HK-2 (cell line): Measurements from ENCODE around the gene SHC2.
"Not testable (repeated sequence)": the region's sequence is repeated elsewhere in the genome, so short reads cannot be mapped to it uniquely, and the experiment has no call there.

Experiments used
- DNase-seq: peaks from one replicate; pipeline ENCODE4 v3.0.0-alpha.2; 2018; ENCODE audit not compliant: unreplicated experiment

The SHC2 gene

DNA sequence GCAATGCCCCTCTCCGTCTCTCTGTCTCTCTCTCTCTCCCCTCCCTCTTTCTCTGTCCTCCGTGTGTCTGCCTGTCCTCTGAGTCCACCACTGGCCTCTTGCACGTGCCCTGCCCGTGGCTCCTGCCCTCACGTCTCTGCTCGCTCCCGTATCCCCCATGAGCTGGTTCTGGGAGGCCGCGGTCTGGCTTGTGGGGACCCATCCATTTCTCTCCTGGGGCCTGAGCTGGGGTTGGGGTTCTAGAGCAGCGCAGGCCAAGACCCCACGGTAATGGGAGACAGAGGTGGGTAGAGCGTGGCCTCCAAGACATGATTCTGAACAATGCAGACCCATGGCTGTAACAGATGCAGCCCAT lies 70.9 kb downstream of the SHC2 start:
- DNase-seq, result no peak

DNA sequence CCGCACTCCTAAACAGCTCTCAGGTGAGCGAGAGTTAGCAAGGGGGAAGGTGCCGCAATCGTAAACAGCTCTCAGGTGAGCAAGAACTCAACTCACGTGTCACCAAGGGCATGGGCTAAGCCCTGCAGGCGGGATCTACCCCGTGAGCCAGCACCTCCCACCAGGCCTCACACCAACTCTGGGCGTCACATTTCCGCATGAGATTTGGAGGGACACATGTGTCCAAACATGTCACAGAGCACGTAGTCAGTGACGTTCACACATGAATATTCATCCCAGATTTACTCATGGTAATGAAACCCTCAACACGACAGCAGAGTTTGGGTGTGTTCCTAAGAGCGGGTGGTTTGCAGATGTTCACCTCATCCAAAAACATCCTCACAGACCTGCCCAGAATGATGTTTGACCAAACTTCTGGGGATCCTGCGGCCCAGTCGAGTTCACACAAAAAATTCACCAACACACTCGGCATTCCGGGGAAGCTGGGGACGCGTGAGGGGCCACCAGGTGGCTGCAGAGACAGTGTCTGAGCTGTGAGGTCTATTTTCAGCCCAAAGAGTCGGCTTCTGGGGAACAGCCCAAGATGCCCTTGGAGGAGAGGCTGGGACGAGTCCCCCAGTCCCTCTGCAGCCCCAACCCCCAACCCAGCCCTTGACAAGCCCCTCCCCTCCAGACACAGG lies 71.4 kb downstream of the SHC2 start:
- DNase-seq, result no peak

DNA sequence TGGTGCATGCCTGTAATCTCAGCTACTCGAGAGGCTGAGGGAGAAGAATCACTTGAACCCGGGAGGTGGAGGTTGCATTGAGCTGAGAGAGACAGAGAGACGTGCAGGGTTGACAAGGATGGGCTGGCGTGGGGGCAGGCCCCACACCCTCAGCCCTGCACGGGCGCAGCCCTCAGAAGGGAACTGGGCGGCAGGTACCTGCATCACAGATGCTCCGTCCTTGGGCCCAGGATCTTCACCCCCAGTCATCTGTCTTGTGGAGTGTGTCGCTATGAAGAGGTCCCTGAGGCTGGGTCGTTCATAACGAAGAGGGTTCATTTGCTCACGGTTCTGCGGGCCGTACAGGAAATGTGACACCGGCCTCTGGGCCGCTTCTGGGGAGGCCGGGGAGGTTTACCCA lies 72.1 kb downstream of the SHC2 start:
- DNase-seq, result no peak

- no peak for DNase-seq
Observed at GRCh38 chr19:387777-388176, 73.1 kb downstream of the SHC2 start.

- DNase-seq, result not testable (repeated sequence)
Observed at GRCh38 chr19:386632-387301, 74.1 kb downstream of the SHC2 start.

GRCh38 chr19:386189-386588 lies 74.6 kb downstream of the SHC2 start:
- DNase-seq, result not testable (repeated sequence)

GRCh38 chr19:384799-385169 lies 76.0 kb downstream of the SHC2 start:
- peak; percentile 69 for DNase-seq

GRCh38 chr19:383922-384798 lies 76.7 kb downstream of the SHC2 start:
- DNase-seq, result no peak

GRCh38 chr19:383040-383439 lies 77.8 kb downstream of the SHC2 start:
- DNase-seq, result no peak

DNA sequence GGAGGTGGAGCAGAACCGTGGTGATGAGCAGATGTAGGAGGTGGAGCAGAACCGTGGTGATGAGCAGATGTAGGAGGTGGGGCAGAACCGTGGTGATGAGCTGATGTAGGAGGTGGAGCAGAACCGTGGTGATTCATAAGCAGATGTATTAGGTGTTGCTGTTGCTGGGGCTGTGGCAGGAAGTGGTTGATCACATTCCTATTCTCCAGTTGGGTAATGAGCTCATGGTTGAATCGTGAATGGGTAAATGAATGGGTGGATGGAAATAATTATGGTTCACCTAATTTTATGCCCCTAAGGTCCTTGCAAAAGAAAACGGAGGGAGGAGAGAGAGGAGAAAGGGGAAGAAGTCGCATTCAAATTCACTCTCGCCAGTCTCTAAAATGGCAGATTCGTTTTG lies 78.3 kb downstream of the SHC2 start:
- DNase-seq, result peak; percentile 54

- not testable (repeated sequence) for DNase-seq
Observed at GRCh38 chr19:381901-382300, 78.9 kb downstream of the SHC2 start.

- not testable (repeated sequence) for DNase-seq
Observed at GRCh38 chr19:380618-381219, 80.1 kb downstream of the SHC2 start.

- no peak for DNase-seq
Observed at GRCh38 chr19:379796-380195, 81.0 kb downstream of the SHC2 start.

DNA sequence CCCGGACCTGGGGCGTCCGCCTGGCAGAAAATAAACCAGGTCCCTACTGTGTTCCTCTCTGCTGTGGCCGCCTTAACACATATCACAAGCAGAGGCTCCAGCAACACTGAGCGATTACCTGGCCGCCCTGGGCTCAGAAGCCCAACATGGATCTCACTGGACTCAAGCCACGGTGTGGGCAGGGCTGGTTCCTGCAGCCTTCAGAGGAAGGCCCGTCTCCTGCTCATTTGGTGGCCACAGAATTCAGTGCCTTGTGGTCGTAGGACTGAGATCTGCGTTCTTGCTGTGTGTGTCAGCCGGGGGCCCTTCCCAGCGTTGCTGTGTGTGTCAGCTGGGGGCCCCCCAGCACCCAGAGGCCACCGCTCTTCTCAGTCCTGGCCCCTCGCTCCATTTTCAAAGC lies 82.1 kb downstream of the SHC2 start:
- DNase-seq, result no peak

DNA sequence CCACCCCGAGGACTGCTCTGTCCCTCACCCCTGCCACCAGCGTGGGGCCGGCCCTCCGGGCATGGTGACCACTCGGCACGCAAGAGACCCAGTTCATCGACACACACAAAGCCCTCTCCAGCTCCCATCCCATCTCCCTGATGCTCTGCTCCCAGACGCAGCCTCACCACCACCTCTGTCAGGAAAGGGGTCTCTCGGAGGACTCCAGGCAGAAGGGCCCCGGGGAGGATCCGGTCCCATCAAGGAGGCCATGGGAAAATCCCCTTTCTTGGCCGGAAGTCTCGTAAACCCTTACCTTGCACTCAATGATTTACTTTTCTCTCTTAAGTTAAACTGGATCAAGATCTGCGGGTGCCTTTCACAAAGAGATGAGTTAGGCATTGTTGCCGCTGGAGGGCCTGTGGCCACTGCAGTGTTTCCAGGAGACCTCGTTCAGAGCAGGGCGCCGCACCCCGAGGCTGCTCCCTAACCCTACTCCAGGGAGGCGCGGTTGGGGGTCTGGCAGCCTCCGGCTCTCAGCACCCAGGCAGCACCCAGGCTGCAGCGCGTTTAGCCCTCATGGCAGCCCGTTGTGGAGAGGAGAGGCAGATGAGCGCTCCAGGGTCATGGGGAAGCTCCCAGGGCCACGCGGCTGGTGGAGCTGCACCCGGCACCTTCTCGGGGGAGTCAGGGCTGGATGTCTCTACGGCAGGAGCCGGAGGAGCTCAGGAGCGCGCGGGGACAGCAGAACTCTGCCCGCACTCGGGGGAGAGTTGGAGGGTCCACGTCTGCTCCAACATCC lies 82.8 kb downstream of the SHC2 start:
- DNase-seq, result peak; percentile 54

DNA sequence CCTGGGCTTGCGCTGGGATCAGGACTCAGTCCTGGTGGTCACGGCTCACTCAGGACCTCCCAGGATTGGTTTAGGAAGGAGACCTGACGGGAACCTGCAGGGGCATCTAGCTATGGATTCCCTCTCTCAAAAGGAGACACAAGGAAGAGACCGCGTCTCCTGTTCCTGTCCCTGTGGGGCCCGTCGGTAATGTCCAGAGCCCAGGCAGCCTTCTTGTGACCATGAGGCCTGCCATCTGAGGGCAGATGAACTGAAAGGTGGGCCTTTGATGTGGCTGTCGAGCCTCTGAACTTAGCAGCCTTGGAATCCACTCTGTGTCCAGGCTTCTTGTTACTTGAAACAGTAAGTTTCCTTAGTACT lies 84.7 kb downstream of the SHC2 start:
- DNase-seq, result no peak

DNA sequence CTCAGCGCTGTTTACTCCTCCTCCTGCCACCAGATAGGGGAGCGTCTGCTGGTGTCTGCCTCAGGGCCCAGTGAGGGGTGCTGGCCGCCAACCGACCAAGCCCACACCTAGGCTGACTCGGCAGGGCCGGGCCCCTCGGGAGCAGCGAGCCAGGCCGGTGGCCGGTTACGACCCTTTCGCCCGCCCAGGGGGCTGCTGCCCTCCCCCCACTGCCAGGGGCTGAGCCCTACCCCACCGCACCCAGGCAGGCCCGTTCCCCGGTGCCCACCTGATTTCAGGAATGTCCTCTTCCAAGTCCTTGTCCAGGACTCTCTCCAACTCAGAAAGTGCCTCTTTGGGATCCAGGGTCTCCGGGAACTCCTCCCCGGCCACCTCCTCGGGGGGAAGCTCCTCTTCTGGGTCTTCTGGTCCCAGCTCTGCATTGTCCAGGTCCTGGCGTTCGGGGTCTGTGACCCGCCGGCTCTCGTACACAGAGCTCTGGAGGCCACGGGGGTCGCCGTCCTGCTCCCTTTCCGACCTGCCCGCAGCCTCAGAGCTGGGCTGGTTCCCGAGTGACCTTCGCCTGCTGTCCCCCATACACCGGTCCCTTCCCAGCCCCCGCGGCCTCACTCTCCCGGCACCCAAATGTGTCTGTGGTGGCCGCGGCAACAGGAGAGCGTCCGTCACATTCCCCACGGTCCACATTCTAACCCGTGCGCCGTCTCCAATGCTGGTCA lies 85.3 kb downstream of the SHC2 start:
- DNase-seq, result no peak

GRCh38 chr19:374886-375235 lies 86.0 kb downstream of the SHC2 start:
- no peak for DNase-seq

DNA sequence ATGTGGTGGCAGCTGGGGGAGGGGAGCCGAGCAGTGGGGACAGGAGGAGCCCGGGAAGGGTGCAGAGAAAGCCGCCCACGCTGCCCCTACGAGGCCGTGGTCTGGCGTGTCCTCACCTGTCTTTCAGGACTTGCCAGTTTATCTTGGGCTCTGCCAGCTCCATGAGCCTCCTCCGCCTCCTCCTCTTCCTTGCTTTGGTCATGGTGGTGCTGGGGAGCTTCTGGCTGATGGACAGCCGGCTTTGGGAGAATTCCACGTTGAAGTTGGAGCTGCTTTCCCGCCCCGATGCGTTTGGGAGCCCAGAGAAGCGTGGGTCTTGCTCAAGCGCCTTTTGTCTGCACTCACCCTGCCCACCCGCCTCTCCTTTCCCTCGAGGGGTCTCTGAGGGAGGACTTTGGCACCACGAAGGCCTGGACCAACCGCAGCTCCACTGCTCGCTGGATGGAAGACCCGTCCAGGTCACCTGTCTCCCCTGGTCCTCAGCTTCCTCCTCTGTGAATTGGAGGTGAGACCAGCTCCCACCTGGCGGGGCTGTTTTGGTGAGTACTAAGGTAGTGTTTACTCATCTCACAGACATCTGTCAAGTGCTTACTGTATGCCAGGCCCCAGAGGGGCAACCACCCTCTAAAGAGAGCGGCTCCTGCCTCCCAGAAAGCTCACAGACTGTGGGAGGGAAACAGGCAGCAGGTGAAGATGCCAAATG lies 86.5 kb downstream of the SHC2 start:
- DNase-seq, result no peak

DNA sequence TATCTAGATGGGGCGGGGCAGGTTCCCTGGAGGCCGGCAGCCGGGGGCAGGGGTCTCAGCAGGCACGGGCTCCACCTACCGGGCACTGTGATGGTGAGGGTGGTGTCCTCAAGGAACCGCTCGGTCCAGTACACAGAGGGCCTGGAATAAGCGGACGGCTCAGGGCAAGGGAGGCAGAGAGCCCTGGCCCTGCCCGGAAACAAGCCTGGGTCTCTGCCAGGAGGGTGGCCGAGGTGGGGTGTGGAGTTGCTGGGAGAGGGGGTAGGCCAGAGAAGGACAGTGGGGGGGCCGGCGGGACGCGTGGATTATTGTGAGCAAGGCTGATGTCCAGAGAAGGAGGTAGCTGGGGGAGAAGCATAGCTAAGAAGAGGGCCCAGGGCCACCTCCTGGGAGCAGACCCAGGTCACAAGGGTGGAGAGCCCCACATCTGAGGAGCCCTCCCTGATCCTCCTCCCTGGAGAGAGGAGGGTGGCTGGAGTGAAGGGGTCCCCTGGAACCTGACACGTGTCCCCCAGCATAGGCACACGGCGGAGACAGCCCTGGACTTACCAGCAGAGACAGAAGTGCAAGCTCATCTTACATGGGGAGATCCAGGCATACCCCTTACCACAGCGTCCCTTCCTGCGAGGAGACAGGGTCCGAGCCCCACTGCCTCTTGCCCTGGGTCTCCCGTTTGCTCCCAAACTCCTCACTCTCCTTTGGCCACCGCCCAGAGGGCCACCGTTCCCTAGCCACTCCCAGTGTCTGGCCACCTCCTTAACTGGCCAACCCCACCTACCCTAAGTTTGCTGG lies 87.2 kb downstream of the SHC2 start:
- DNase-seq, result no peak
